ENCODE measurements around the gene RHOH.

Gene RHOH

DNA sequence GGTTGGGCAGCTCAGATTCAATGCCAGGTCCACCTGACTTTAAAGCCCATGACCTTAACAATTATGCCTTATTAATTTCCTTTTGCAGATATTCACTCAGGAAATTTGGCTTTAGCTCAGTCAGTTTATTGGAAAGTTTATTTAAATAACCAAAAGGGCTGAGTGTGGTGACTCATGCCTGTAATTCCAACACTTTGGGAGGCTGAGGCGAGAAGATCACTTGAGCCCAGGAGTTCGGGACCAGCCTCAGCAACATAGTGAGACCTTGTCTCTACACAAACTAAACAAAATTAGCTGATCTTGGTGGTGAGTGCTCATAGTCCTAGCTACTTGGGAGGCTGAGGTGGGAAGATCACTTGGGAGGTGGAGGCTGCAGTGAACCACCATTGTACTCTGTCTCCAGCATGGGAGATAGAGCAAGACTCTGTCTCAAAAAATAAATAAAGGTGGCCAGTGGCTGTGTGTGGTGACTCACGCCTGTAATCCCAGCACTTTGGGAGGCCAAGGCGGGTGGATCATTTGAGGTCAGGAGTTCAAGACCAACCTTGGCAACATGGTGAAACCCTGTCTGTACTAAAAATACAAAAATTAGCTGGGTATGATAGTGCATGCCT is 43.3 kb downstream of the RHOH start:
- DNase-seq: no peak

DNA sequence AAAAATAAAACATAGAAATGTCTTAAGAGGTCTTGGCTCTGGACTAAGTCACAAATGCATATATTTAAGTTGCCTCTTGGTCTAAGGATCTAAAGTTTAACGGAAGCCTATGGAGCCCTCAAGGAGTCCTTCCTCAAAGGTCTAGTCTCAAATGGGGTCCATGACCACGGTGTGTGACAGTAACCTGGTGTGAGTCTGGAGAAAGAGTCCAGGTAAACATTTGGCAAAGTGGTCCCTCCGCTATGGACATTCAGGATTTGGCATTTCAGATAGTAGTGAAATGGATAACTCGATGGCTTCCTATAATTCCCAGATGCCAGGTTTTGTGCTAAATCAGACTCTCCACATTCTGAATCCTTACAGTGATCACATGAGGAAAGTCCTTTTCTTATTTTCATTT is 44.2 kb downstream of the RHOH start:
- no peak for DNase-seq

DNA sequence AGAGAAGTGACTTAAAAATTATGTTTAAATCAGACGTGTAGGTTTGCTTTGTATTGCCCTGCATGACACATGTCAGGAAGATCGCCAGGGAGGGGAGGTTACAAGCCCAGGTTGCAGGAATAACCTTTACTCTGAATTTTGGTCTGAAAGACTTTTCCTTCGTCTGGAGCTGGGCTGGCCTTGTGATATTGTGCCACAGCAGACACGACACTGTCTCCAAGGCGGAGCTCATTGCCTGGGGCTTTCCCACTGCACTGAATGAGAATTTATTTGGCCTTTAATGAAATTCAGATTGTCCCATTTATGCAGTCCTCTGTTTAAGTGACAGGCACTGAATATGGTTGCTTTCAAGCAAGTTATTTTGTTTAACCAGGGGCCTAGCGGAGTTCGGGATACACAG is 45.1 kb downstream of the RHOH start:
- DNase-seq: no peak

DNA sequence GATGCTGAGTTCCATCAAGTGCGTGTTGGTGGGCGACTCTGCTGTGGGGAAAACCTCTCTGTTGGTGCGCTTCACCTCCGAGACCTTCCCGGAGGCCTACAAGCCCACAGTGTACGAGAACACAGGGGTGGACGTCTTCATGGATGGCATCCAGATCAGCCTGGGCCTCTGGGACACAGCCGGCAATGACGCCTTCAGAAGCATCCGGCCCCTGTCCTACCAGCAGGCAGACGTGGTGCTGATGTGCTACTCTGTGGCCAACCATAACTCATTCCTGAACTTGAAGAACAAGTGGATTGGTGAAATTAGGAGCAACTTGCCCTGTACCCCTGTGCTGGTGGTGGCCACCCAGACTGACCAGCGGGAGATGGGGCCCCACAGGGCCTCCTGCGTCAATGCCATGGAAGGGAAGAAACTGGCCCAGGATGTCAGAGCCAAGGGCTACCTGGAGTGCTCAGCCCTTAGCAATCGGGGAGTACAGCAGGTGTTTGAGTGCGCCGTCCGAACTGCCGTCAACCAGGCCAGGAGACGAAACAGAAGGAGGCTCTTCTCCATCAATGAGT is 46.6 kb downstream of the RHOH start:
- no peak for DNase-seq

DNA sequence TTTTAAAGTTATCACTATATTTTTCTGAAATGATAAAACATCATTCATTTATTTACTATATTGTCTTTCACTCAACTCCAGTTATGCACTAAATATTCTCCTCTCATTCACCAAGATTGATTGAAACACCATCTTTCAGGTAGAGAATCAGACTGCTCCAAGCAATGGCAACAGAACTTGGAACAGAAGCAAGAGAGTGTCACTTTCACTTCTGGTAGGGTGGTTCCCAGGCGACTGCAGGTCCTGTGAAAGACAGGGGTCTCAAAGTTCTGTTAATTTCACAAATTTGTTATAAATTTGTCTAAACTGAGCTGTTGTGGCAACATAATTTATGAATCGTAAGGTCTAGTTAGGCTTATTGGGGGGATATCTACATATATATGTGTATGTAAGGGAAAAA is 47.8 kb downstream of the RHOH start:
- DNase-seq: no peak

DNA sequence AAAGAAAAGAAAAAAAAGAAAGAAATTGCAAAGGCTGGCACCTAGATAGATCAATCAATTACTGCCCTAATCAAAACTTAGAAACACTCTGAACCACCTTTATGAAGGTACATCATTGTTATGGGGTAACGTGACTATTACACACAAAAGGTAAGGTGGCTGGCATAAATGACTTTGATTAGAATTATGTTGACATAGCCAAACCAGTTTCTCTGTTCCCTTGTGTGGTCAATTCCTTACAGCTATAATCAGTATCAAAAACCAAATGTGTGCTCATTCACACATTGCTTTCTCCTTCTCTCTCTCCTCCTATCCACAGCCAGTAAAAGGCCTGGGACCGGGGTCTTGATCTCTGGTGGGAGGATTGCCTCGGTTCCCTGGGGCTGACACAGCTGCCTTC is 48.7 kb downstream of the RHOH start:
- DNase-seq: no peak

DNA sequence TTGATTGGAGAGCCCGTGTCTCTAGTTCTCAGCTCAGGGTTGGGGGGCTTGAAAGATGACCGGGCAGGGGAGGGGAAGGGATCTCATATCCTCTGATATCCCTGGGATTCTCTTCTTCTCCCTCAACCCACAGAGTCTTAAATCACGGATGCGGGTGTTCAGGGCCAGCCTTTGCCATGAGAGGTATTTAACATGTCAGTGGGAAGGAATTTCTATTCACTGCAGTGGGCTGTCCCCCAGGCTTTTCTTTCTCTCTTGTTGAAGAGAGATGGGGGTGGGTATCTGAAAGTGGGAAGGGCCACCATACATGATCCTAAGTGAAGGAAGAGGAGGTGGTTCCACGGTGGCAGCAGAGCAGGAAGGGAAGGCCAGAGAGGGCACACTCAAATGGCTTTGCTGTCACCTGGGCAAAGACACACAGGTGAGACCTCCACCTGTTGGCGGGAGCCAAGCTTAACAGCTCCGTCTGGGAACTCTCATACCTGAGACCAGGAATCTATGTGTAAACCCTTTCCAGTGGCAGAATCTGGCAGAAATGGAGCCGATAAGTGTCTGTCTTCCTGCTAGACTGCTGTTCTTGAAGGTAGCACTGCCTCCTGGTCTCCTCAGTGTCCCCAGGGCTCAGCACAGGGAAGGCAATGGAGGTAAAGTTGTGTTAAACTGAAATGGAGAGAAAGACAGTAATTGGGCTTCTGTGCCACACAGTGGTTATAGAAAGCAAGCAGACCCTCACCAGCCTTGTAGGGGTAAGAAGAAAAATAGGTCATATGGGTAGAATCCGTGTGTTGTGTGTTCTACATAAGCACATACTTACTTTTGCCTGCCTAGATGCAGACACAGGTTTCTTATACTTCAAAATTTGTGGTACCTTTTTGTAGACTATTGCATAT is 49.4 kb downstream of the RHOH start:
- no peak for DNase-seq

DNA sequence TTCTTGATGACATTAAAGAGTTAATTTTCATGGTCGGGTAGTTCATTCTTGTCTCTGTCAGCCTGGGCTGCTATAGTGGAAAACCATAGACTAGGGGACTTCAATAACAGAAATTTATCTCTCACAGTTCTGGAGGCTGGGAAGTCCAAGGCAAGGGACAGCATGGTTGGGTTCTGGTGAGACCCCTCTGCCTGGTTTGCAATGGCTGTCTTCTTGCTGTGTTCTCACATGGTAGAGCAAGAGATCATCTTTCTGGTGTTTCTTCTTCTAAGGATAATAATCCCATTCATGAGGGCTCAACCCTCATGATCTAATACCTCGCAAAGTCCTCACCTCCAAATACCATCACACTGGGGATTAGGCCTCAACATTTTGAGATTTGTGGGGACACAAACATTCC is 50.1 kb downstream of the RHOH start:
- no peak for DNase-seq

DNA sequence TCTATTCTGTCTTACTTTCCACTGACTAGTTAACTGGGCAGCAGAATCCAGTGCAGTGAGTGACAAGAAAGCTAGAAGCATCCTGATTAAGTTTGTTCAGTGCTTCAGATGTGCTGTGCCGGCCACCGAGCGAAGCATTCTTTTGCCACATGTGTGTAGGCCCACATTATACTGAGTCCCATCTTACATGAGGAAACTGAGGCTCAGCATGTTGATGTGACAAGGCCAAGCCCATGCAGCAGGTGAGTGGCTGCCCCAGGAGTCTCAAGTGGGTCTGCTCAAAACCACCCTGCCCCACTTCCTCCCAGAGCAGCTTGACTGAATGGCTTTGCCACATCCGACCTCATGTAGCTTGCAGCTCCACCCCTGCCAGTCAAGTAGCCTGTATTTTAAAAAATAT is 50.5 kb downstream of the RHOH start:
- DNase-seq: no peak

DNA sequence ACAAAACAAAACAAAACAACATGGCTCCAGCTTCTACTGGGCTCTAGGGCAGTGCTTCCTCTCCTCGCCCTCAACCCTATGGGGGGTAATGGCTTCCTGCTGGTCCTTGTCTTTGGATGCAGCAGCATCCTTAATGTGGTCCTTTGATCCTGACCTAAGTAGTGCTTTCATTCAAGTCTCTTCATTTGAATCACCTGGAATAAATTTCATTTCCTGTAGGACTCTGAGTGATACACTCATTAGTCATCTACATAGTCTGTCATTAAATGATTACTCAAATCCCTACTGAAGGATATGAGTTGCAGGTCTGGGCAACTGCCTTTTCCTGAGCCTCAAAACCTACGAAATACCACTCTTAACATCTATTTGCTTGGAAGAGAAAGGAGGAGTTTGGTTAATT is 54.5 kb downstream of the RHOH start:
- DNase-seq: no peak

DNA sequence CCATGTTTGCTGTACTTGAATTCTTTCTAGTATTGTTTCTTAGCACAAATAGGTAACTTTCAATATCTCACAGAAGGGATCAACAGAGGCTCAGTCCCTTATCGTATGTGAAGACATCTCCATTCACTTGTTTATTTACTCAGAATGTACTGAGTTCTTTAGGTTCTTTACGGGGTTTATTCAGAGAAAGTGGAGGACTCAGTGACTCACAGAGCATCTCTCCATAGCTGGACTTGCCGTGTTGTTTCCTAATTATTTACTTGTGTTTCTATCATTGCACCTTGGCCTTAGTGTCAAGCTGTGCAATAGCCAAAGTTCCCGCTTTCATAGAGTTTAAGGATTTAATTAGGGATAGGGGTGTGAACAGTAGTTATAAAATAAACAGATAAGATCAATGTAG is 57.1 kb downstream of the RHOH start:
- no peak for DNase-seq

DNA sequence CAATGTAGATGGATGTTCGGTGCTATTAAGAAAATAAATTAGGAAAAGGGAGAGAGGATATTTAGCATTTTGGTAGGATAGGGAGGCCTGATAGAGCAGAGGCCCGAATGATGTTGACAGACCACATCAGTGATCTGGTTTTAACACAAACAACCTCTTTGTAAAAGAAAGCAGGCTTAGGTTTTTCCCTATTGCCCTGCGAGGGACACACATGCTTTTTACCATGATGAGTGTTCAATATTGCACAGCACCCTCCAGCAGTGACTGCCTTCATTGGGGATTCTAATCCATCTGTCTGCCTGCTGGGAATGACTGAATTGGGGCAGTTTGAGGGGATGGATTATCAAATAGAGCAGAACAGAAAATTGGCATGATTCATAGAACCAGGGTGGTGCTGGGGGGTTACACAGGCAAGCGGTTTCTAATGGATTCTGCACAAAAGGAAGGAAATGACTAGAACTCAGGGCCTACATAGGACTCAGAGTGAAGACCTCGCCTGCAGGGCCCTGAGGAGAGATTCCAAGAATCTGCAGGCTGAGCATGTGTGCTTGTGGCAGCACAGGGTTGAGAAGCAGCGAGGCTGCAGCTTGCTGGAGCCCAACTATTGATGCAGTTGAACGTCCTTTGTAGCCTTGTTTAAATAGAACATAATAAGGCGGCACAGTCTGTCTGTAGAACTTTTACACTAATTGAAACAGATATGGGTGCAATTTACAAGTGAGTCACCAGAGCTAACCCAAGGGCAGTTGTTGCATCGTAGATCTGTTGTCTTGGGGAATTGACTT is 58.0 kb downstream of the RHOH start:
- no peak for DNase-seq

DNA sequence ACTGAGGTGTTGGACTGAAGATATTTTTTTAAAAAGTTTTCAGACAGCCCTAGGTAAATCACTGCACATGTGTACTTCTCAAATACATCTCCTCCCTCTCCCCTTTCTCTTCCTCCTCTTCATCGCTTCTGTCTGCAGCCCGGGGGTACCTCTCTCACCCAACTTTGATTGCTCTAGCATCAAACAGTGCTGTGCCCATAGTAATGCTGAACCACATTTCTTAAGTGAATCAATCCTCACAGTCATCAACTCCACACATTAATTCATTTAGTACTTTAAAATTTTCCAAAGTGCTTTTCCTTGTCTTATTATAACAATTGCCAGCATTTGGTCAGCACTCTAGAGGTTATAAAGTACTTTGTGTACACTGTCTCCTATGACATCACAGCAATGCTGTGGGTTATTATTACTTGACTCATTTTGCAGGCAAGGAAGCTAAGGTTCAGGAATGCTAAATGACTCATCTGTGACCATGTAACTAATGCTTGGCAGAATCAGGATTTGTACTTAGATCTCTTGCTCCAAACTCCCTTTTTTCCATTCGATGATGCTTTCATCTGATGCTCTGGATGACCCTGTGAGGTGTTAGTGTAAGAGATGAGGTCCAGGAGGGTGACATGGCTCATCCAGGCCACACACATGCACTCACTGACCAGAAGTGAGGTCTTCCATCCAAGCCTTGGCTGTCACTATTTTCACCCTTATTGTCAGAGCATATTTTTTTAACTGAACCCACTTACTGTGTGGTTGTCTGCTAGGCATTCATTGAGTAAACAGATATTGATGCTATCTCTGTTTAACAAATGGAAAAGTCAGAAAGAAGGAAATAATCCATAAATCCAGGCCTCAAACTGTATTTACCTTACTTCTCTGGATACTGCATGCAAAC is 58.8 kb downstream of the RHOH start:
- no peak for DNase-seq

DNA sequence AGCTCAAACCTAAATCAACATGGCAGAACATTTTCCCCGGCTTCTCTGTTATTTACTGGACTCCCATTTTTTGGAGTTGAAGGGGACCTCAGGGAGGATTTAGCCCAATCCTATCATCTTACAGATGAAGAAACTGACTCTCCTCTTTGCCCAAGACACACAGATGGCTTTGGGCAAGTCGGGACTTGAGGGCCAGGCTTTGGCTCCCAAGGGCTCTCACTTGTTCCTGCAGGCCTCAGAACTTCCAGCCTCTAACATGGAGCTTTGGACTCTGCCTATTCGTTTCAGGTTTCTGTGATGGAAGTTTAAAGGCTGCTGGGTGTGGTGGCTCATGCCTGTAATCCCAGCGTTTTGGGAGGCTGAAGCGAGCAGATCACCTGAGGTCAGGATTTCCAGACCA is 59.5 kb downstream of the RHOH start:
- DNase-seq: no peak

DNA sequence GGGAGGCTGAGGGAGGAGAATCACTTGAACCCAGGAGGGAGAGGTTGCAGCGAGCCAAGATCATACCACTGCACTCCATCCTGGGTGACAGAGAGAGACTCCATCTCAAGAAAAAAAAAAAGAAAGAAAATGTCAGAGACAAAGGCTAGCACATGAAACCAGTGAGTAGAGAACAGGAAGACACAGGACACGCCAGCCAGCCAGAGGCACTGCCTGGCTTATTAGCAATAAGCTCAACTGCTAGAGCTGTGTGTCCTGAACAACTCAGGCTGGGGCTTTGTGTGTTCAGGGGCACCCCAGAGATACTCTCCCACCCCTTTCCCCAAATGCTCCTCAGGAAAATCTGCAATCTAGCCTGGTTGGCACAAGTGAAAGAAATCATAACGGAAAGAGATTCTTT is 60.0 kb downstream of the RHOH start:
- DNase-seq: no peak

DNA sequence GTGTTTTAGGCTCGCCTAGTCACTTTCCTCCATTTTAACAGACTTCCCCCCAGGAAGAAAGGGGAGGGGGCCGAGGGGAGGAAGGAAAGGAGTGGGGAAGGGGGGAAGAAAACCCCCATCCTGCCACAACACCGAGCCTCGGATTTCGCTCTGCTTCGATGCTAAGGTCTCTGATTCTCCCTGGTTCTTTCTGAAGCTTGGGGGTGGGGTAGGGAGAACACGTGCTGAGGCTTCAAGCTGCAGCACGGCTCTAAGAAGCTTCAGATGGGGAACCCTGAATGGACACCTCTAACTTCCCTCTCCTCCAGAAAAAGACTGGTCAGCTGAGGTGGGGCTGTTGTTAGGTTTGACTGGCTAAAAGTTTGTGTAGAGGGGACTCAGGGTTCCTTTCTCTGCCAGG is 61.8 kb downstream of the RHOH start:
- DNase-seq: no peak

DNA sequence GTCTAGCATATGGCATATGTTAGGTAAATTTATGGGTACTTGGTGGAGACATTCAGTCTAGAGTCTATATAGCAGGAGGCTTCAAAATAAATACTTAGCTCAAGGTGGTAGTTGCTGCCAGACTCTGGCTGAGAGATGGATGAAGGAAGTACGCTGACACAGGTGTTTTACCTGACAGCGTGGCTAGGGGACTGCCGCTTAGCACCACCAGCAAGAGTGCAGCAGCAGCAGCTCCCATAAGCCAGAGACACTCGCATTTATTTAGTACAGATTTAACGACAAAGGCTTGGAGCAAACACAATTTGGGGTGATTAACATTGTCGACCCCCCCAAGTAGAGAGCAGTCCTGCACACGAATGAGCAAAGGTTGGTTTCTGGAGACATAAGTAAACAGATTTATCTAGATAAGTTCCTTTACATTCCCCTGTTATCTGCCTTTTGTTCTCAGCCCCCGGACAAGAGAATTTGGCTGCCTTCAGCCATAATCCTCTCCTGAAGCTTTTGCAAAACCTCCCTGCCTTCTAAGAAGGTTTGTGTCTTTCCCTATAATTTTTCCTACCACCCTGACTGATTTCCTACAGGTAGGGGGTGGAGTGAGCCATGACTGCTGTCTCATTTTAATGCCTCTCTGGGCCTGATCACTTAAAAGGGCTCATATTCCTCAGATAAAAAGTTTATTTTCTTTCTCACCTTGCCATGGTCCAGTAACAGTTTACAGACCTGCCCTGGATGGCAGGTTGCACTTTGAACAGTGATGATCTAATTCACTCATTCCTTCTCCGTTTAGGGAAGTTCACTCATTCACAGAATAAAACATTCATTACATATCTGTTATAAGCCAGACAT is 64.6 kb downstream of the RHOH start:
- DNase-seq: no peak

DNA sequence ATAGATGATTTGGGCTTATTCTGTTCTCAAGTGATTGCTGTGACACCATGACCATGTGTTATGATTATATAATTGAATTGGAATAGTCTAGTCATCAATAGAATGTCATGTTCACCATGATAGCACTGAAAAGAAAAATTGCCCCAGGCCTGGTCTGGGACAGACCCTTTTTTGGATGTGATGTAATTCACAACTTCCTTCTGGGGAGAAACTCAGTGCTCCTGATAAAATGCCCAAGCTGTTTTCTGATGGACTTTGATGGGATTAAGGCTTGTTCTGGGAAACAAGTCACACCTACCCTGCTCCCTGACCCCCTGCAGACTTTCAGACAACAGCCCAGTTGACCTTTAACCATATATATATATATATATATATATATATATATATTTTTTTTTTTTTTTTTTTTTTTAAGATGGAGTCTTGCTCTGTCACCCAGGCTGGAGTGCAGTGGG is 65.3 kb downstream of the RHOH start:
- DNase-seq: no peak

DNA sequence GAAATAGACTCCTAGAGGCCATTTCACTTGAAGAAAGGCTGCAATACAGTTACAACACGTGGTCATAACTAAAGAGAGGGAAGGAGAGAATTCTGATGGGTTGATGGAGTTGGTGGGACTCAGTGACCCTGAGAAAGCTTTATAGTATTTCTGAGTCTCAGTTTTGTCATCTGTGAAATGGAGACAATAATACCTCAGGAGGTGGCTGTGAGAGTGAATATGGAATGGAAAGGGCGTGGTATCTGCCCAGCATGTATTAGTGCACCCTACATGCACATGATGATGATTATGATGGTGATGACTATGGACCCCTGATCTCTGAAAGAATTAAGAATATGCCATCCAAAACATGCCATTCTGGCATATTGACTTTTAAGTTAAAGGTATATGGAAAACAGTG is 66.0 kb downstream of the RHOH start:
- DNase-seq: no peak

DNA sequence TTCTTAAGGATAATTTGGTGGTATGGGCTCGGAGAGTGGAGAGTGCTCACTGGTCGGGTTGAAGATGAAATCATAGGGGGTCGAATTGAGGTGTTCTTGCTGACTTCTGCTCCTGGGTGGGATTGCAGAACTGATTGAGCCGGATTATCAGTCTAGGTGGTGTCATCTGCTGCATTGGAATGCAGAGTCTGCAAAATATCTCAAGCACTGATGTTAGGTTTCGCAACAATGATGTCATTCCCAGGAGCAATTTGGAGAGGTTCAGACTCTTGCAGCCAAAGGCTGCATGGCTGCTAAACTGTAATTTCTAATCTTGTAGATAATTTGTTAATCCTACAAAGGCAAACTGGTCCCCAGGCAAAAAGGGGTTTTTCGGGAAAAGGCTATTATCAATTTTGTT is 67.7 kb downstream of the RHOH start:
- DNase-seq: no peak
